ENCODE measurements around the gene FBXL15.

The FBXL15 gene

DNA sequence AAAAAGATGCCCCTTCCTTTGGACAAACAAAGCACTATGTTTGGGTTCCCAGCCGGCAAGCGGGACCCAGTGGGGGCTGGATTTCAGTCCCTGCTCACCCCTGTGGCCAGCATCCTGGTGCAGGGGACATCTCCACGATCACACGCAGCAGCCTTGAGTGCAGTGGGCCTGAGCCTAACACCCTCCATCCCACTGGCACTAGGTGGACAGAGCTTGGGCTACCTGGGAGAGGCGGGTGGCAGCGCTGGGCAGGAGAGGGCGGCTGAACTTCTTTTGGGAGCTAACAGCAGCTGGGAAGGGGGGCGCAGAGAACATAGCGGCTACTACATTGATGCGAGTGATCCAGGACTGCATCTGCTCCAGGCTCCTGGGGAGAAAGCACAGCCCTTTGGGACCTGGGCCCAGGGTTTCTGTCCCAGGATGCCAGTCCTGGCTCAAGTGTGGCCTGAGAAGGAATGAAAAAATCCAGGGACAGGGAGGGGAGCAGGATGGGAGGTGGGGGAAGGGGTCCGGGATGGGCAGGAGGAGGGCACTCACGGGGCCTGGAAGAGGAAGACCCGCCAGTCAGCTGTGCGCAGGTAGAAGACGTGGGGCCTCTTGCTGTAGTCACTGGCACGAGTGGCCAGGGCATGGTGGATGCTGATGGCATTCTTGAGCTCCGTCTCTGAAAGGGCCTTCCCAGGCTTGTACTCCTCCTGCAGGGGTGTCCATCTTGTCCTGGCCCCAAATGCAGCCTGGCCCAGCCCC lies 16.1 kb upstream of the FBXL15 start:
- Histone ChIP-seq H2AK5ac (ENCODE audit: low read length) (no peak overlapping the region), H3K36me3 (ENCODE audit: control insufficient read depth in 1 of 2, insufficient read depth in 2 of 2, low read length in 2 of 2) (peaks cover 14 to 19% of the 10 kb centered on the region in 2 experiments), H3K4ac (ENCODE audit: low read depth, low read length) (no peak overlapping the region), H3K23ac (ENCODE audit: low read length) (no peak overlapping the region), H3K14ac (ENCODE audit: low read length) (no peak overlapping the region), H2BK5ac (ENCODE audit: low read depth, low read length, poor library complexity) (no peak overlapping the region), H2AFZ (ENCODE audit: insufficient read depth, low read length, poor library complexity) (no peak overlapping the region), H2BK120ac (ENCODE audit: insufficient read depth, low read length, poor library complexity) (no peak overlapping the region), H2BK12ac (ENCODE audit: low read length) (no peak overlapping the region), H4K91ac (ENCODE audit: low read depth, low read length) (no peak overlapping the region), H3K4me3 (ENCODE audit: low read depth, low read length) (no peak overlapping the region), H3K27ac (ENCODE audit: low read depth, low read length) (no peak overlapping the region), H3K18ac (ENCODE audit: low read length) (no peak overlapping the region), H3K79me2 (ENCODE audit: control insufficient read depth, insufficient read depth, low read length, poor library complexity) (peaks cover 2% of the 10 kb centered on the region), H3K9me3 (ENCODE audit: insufficient read depth, low read depth, low read length) (peaks cover 6% of the 10 kb centered on the region), H3K4me1 (ENCODE audit: control insufficient read depth in 1 of 2, insufficient read depth in 2 of 2, low read length in 2 of 2) (peaks cover 23 to 29% of the 10 kb centered on the region in 2 experiments), H3K79me1 (ENCODE audit: low read length) (peaks cover 17% of the 10 kb centered on the region), H3K27me3 (ENCODE audit: insufficient read depth, low read length) (peaks cover 19% of the 10 kb centered on the region), H3K4me2 (ENCODE audit: low read length) (no peak overlapping the region), H4K12ac (ENCODE audit: low read depth, low read length) (no peak overlapping the region), H4K8ac (ENCODE audit: low read depth, low read length) (no peak overlapping the region), H3K9ac (ENCODE audit: low read length) (no peak overlapping the region)
- DNase-seq, result no peak
- WGBS (ENCODE audit: extremely low coverage, insufficient coverage, insufficient read length), result no CpG with 5 or more reads among the region's 17 CpGs

DNA sequence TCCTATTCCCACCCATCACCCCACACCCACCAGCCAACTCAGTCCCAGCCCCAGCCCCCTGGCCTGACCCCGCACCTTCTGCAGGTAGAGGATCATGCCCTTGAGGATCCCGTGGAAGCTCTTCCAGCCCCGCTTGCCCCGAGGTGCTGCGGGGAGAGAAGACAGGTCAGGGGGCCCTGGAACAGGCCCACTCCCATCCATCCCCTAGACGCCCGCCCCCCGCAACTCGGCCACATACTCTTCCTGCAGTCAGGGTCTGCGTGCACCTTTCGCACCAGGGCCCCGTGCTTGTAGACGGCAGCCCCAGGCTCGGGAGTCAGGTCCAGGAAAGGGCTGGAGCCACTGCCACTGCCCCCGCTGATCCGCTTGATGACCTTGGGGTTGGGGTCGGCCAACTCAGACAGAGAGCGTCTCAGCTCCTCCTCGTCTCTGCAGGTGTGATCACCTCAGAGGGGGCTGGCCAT lies 15.5 kb upstream of the FBXL15 start:
- Histone ChIP-seq H3K27me3 (ENCODE audit: insufficient read depth, low read length) (peaks cover 26% of the 10 kb centered on the region), H3K4me1 (ENCODE audit: control insufficient read depth in 1 of 2, insufficient read depth in 2 of 2, low read length in 2 of 2) (peaks cover 18 to 23% of the 10 kb centered on the region in 2 experiments), H3K4me2 (ENCODE audit: low read length) (no peak overlapping the region), H3K36me3 (ENCODE audit: control insufficient read depth in 1 of 2, insufficient read depth in 2 of 2, low read length in 2 of 2) (peaks cover 9 to 16% of the 10 kb centered on the region in 2 experiments), H3K79me1 (ENCODE audit: low read length) (peaks cover 14% of the 10 kb centered on the region), H4K12ac (ENCODE audit: low read depth, low read length) (no peak overlapping the region), H2BK5ac (ENCODE audit: low read depth, low read length, poor library complexity) (no peak overlapping the region), H2BK120ac (ENCODE audit: insufficient read depth, low read length, poor library complexity) (no peak overlapping the region), H3K9ac (ENCODE audit: low read length) (no peak overlapping the region), H4K8ac (ENCODE audit: low read depth, low read length) (no peak overlapping the region), H3K4ac (ENCODE audit: low read depth, low read length) (no peak overlapping the region), H3K27ac (ENCODE audit: low read depth, low read length) (no peak overlapping the region), H3K4me3 (ENCODE audit: low read depth, low read length) (no peak overlapping the region), H3K23ac (ENCODE audit: low read length) (no peak overlapping the region), H3K14ac (ENCODE audit: low read length) (no peak overlapping the region), H3K9me3 (ENCODE audit: insufficient read depth, low read depth, low read length) (peaks cover 5% of the 10 kb centered on the region), H3K79me2 (ENCODE audit: control insufficient read depth, insufficient read depth, low read length, poor library complexity) (peaks cover 2% of the 10 kb centered on the region), H2BK12ac (ENCODE audit: low read length) (no peak overlapping the region), H2AFZ (ENCODE audit: insufficient read depth, low read length, poor library complexity) (no peak overlapping the region), H3K18ac (ENCODE audit: low read length) (no peak overlapping the region), H4K91ac (ENCODE audit: low read depth, low read length) (no peak overlapping the region), H2AK5ac (ENCODE audit: low read length) (no peak overlapping the region)
- no peak for DNase-seq
- whole genome bisulfite sequencing (ENCODE audit: extremely low coverage, insufficient coverage, insufficient read length), result no CpG with 5 or more reads among the region's 19 CpGs

GRCh38 chr10:102405632-102406031 lies 15.0 kb upstream of the FBXL15 start:
- H3K4ac ChIP-seq (ENCODE audit: low read depth, low read length), result no peak overlapping the region
- no peak overlapping the region for H3K27ac ChIP-seq (ENCODE audit: low read depth, low read length)
- peaks cover 30% of the 10 kb centered on the region for H3K27me3 ChIP-seq (ENCODE audit: insufficient read depth, low read length)
- H2AK5ac ChIP-seq (ENCODE audit: low read length), result no peak overlapping the region
- H4K12ac ChIP-seq (ENCODE audit: low read depth, low read length), result no peak overlapping the region
- no peak overlapping the region for H4K91ac ChIP-seq (ENCODE audit: low read depth, low read length)
- H3K18ac ChIP-seq (ENCODE audit: low read length), result no peak overlapping the region
- H3K9me3 ChIP-seq (ENCODE audit: insufficient read depth, low read depth, low read length), result peaks cover 4% of the 10 kb centered on the region
- H3K4me3 ChIP-seq (ENCODE audit: low read depth, low read length), result no peak overlapping the region
- H3K14ac ChIP-seq (ENCODE audit: low read length), result no peak overlapping the region
- no CpG with 5 or more reads among the region's 6 CpGs for WGBS (ENCODE audit: extremely low coverage, insufficient coverage, insufficient read length)
- no peak for DNase-seq
- H3K36me3 ChIP-seq (ENCODE audit: control insufficient read depth in 1 of 2, insufficient read depth in 2 of 2, low read length in 2 of 2), result peaks cover 5 to 11% of the 10 kb centered on the region in 2 experiments
- H2BK12ac ChIP-seq (ENCODE audit: low read length), result no peak overlapping the region
- no peak overlapping the region for H2AFZ ChIP-seq (ENCODE audit: insufficient read depth, low read length, poor library complexity)
- peaks cover 14% of the 10 kb centered on the region for H3K79me1 ChIP-seq (ENCODE audit: low read length)
- H3K23ac ChIP-seq (ENCODE audit: low read length), result no peak overlapping the region
- peaks cover 19 to 26% of the 10 kb centered on the region in 2 experiments for H3K4me1 ChIP-seq (ENCODE audit: control insufficient read depth in 1 of 2, insufficient read depth in 2 of 2, low read length in 2 of 2)
- H2BK5ac ChIP-seq (ENCODE audit: low read depth, low read length, poor library complexity), result no peak overlapping the region
- H3K4me2 ChIP-seq (ENCODE audit: low read length), result no peak overlapping the region
- no peak overlapping the region for H2BK120ac ChIP-seq (ENCODE audit: insufficient read depth, low read length, poor library complexity)
- H3K9ac ChIP-seq (ENCODE audit: low read length), result no peak overlapping the region
- no peak overlapping the region for H4K8ac ChIP-seq (ENCODE audit: low read depth, low read length)
- peaks cover 2% of the 10 kb centered on the region for H3K79me2 ChIP-seq (ENCODE audit: control insufficient read depth, insufficient read depth, low read length, poor library complexity)

GRCh38 chr10:102406815-102407214 lies 13.8 kb upstream of the FBXL15 start:
- H3K14ac ChIP-seq (ENCODE audit: low read length), result no peak overlapping the region
- WGBS (ENCODE audit: extremely low coverage, insufficient coverage, insufficient read length), result no CpG with 5 or more reads among the region's 2 CpGs
- peaks cover 42% of the 10 kb centered on the region for H3K27me3 ChIP-seq (ENCODE audit: insufficient read depth, low read length)
- H3K9me3 ChIP-seq (ENCODE audit: insufficient read depth, low read depth, low read length), result peaks cover 6% of the 10 kb centered on the region
- no peak overlapping the region for H2AFZ ChIP-seq (ENCODE audit: insufficient read depth, low read length, poor library complexity)
- no peak overlapping the region for H3K4me3 ChIP-seq (ENCODE audit: low read depth, low read length)
- H3K79me2 ChIP-seq (ENCODE audit: control insufficient read depth, insufficient read depth, low read length, poor library complexity), result peaks cover 2% of the 10 kb centered on the region
- no peak overlapping the region for H4K12ac ChIP-seq (ENCODE audit: low read depth, low read length)
- no peak for DNase-seq
- H3K4me1 ChIP-seq (ENCODE audit: control insufficient read depth in 1 of 2, insufficient read depth in 2 of 2, low read length in 2 of 2), result peaks cover 12 to 20% of the 10 kb centered on the region in 2 experiments
- H2AK5ac ChIP-seq (ENCODE audit: low read length), result no peak overlapping the region
- H4K8ac ChIP-seq (ENCODE audit: low read depth, low read length), result no peak overlapping the region
- no peak overlapping the region for H2BK12ac ChIP-seq (ENCODE audit: low read length)
- no peak overlapping the region for H3K23ac ChIP-seq (ENCODE audit: low read length)
- no peak overlapping the region for H4K91ac ChIP-seq (ENCODE audit: low read depth, low read length)
- peaks cover 0 to 2% of the 10 kb centered on the region in 2 experiments for H3K36me3 ChIP-seq (ENCODE audit: control insufficient read depth in 1 of 2, insufficient read depth in 2 of 2, low read length in 2 of 2)
- no peak overlapping the region for H3K4ac ChIP-seq (ENCODE audit: low read depth, low read length)
- H3K9ac ChIP-seq (ENCODE audit: low read length), result no peak overlapping the region
- H3K27ac ChIP-seq (ENCODE audit: low read depth, low read length), result no peak overlapping the region
- H3K79me1 ChIP-seq (ENCODE audit: low read length), result peaks cover 5% of the 10 kb centered on the region
- H3K18ac ChIP-seq (ENCODE audit: low read length), result no peak overlapping the region
- H2BK5ac ChIP-seq (ENCODE audit: low read depth, low read length, poor library complexity), result no peak overlapping the region
- no peak overlapping the region for H3K4me2 ChIP-seq (ENCODE audit: low read length)
- no peak overlapping the region for H2BK120ac ChIP-seq (ENCODE audit: insufficient read depth, low read length, poor library complexity)

Measured in trophoblast cell (in vitro differentiated cells and primary cell).